GM19099 (cell line): ENCODE results near the gene ATP2C1.

Experiments used
- POLR2A ChIP-seq: IDR thresholded peaks from 3 replicates; pipeline ENCODE4 v1.6.1; 2011; ENCODE audit warnings: low read depth; ENCODE audit not compliant: insufficient read length; ENCODE audit errors: extremely low read depth

ATP2C1 gene

GRCh38 chr3:130948001-130948773 lies 54.3 kb downstream of the ATP2C1 start:
- no peak for TF ChIP-seq POLR2A

DNA sequence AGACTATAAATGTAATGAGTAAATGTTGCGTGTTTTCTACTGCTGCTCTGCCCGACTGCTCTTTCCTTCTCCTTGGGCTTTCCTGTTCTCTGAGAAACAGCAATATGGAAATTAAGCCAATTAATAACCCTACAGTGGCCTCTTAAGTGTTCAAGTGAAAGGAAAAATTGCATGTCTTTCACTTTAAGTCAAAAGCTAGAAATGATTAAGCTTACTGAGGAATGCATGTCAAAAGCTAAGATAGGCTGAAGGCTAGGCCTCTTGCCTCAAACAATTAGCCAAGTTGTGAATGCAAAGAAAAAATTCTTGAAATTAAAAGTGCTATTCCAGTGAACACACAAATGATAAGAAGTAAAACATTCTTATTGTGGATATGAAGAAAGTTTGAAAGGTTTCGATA lies 55.0 kb downstream of the ATP2C1 start:
- no peak for TF ChIP-seq POLR2A

DNA sequence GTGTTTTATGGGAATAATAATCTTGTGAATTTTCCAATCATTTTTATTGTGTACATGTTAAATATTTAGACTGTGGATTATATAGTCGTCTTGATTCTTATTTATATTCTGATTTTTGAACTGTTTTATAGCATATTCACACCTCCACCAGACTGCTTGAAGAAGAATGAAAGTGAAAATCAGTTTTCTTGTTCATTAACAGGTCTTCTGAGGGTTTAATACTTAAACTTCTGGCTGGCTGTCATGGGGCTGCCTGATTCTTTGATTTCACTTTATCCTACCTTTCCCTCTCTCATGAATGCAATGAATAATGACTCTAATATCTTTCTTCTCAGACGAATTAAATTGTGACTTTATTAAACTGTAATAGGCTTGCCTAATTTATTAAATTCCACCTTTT lies 56.2 kb downstream of the ATP2C1 start:
- TF ChIP-seq POLR2A = no peak

DNA sequence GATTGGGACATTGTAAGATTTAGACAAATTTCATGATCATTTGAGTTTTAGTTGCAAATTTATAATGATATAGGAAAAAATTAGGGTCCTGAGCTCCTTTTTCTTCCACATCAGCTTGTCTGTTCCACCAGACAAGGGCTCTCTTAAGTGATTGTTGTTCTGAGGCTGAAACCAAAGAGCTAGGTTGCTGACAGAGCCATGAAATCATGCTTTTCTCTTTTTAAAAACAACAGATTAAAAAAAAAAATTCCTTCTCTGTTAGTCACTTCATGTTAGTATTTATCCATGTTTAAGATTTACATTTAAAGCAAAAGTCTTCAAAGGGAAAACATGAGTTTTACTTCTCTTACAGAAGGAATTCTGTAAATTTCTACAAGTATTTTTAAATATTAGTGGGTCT lies 56.8 kb downstream of the ATP2C1 start:
- TF ChIP-seq POLR2A = no peak

DNA sequence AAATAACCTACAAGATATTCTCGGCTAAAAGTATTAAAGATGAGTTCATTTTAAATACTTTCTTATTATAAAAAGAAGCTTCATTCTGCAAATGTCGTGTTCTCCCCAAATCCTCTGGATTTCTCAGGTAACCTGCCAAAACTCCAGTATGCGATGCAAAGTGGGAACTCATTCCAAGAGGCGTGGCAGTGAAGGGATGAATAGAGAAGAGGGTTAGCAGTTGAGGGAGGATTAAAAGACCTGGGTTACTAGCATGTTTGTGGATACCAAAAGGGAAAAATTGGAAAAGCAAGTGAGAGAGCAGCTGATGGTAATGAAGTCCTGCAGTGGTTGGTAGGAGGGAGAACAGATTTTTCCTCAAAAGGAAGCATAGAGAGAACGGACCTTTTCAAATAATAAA lies 61.6 kb downstream of the ATP2C1 start:
- no peak for TF ChIP-seq POLR2A

- TF ChIP-seq POLR2A = no peak
These were observed 62.4 kb downstream of the ATP2C1 start for GRCh38 chr3:130956281-130956680.

- TF ChIP-seq POLR2A = no peak
These were observed 62.8 kb downstream of the ATP2C1 start for GRCh38 chr3:130956721-130957120.

DNA sequence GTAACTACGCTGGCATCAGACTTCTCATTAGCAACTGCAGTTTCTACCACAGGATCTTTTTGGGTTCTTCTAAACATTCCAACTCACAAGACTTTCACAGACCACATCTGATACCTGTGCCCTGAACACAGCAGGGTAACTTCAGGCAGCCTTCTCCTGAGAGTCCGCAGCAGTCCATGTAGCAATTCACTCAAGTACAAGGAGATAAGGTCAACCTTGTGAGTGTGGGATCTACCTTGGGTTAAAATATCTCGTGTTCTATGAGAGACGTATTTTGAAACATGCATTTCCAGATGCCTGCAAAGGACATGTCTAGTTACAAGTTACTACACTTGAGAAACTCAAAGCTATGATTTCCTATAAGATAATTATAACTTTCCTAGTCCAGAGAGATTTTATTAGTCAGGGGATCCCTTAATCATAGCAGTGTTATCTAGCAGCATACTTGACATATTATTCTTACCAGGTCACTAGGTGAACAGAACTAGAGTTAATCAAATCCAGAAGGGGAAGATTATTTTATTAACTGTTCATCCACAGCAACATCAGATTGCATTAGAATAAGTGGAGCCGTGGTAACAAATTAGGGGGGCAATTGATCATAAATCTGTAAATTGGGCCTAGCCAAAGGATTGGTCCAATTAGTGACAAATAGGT lies 66.4 kb downstream of the ATP2C1 start:
- no peak for TF ChIP-seq POLR2A

DNA sequence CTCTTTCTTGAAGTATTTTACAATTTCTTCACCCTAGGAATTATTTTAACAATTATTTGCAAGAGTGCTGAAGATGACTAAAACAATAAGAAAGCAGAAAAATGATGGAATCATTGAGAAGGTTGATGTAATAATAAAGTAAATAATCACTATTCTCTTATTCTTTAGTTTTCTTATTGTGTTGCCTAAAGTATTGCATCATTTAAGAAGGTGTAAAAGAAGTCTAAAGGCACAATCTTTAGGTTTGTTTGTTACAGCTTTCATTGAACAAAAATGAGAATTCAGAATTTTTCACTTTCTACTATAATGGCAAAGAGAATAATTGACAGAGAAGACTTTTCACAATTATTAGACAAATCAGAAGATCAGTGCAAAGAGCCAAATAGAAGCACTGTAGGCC lies 67.6 kb downstream of the ATP2C1 start:
- no peak for TF ChIP-seq POLR2A

DNA sequence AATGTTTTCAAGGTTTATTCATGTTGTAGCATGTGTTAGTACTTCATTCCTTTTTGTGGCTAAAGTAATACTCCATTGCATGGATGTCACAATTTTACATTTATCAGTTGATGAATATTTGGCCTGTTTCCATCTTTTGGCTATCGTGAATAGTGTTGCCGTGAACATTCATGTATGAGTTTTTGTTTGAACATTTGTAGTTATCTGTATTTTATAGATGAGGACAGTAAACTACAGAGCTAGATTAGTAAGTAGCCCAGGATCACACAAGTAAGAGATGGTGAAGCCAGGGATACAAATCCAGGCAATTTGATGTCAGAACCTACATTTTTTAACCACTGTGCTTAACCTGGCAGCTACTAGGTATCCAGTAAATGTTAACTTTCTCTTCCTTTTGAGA lies 69.6 kb downstream of the ATP2C1 start:
- no peak for TF ChIP-seq POLR2A

DNA sequence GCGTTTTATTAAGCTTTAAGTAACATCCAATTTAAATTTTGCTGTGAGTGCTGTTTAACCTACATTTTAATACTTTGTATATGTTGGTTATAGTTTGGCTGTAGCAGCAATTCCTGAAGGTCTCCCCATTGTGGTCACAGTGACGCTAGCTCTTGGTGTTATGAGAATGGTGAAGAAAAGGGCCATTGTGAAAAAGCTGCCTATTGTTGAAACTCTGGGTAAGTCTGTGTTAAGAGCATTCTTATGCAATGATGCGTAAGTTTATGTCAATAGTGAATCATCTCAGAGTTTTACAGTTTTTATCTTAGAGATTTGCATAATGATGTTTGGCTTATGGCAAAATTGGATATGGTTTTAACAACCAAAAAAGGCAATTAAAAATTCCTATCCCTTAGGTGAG lies 70.0 kb downstream of the ATP2C1 start:
- no peak for TF ChIP-seq POLR2A

DNA sequence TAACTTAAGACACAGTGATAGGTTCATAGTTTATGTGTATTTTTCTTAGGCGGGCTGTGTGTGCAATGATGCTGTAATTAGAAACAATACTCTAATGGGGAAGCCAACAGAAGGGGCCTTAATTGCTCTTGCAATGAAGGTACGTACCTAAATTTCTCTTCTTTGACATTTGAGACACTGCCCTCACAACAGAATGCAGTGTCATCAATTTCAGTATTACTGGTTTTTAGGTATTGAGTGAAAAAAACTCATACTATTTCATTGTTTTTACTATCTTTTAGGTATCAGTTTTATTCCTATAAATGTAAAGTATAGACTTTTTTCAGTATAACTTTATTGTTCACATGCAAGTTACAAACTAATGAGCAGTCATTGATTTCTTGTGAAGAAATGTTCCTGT lies 73.4 kb downstream of the ATP2C1 start:
- no peak for TF ChIP-seq POLR2A

GRCh38 chr3:130968221-130968620 lies 74.3 kb downstream of the ATP2C1 start:
- TF ChIP-seq POLR2A = no peak

GRCh38 chr3:130969621-130970020 lies 75.7 kb downstream of the ATP2C1 start:
- TF ChIP-seq POLR2A = no peak

GRCh38 chr3:130971208-130971607 lies 77.3 kb downstream of the ATP2C1 start:
- TF ChIP-seq POLR2A = no peak

DNA sequence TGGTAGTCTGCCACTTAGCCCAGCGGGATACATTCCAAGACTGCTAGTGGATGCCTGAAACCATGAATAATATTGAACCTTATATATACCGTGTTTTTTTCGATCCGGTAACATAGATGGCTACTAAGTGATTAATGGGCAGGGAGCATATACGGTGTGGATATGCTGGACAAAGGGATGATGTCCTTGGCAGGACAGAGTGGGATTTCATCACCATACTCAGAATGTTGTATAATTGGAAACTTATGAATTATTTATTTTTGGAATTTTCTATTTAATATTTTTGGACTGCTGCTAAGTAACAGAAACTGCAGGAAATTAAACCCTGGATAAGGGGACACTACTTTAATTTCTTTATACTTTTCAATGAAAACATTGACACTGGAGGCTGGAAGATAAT lies 79.5 kb downstream of the ATP2C1 start:
- TF ChIP-seq POLR2A = no peak
